GM10847 (cell line): ENCODE data around the gene TTLL12.

Experiments used
- POLR2A ChIP-seq: IDR thresholded peaks from 2 replicates; pipeline ENCODE4 v1.6.1; 2011; ENCODE audit not compliant: insufficient read length; ENCODE audit errors: extremely low read depth

Gene TTLL12

GRCh38 chr22:43207386-43207785 lies 20.5 kb upstream of the TTLL12 start:
- TF ChIP-seq POLR2A: no peak

- no peak for TF ChIP-seq POLR2A
Observed at GRCh38 chr22:43206509-43207161, 19.7 kb upstream of the TTLL12 start.

GRCh38 chr22:43205748-43206508 lies 19.0 kb upstream of the TTLL12 start:
- TF ChIP-seq POLR2A: no peak

GRCh38 chr22:43205261-43205691 lies 18.3 kb upstream of the TTLL12 start:
- TF ChIP-seq POLR2A: no peak

- TF ChIP-seq POLR2A: no peak
Observed at GRCh38 chr22:43203471-43203981, 16.6 kb upstream of the TTLL12 start.

- TF ChIP-seq POLR2A: no peak
Observed at GRCh38 chr22:43202756-43203410, 15.9 kb upstream of the TTLL12 start.

GRCh38 chr22:43202326-43202725 lies 15.4 kb upstream of the TTLL12 start:
- TF ChIP-seq POLR2A: no peak

- TF ChIP-seq POLR2A: no peak
Observed at GRCh38 chr22:43201486-43202219, 14.7 kb upstream of the TTLL12 start.

- no peak for TF ChIP-seq POLR2A
Observed at GRCh38 chr22:43200555-43200954, 13.6 kb upstream of the TTLL12 start.

- TF ChIP-seq POLR2A: no peak
Observed at GRCh38 chr22:43200031-43200430, 13.1 kb upstream of the TTLL12 start.

- no peak for TF ChIP-seq POLR2A
Observed at GRCh38 chr22:43199541-43199940, 12.6 kb upstream of the TTLL12 start.

GRCh38 chr22:43198936-43199335 lies 12.0 kb upstream of the TTLL12 start:
- TF ChIP-seq POLR2A: no peak

GRCh38 chr22:43198126-43198525 lies 11.2 kb upstream of the TTLL12 start:
- no peak for TF ChIP-seq POLR2A

- TF ChIP-seq POLR2A: no peak
Observed at GRCh38 chr22:43197271-43197941, 10.5 kb upstream of the TTLL12 start.

GRCh38 chr22:43191831-43192230 lies 4.9 kb upstream of the TTLL12 start:
- no peak for TF ChIP-seq POLR2A

- no peak for TF ChIP-seq POLR2A
Observed at GRCh38 chr22:43188829-43189545, 2.1 kb upstream of the TTLL12 start.
